NT2/D1 (cell line): ENCODE results near the gene LENG1.

Source experiments
- SUZ12 ChIP-seq: IDR thresholded peaks from 2 replicates; pipeline ENCODE4 v1.6.1; 2011; ENCODE audit not compliant: insufficient read length, insufficient read depth; ENCODE audit errors: extremely low read depth
- YY1 ChIP-seq: IDR thresholded peaks from 2 replicates; pipeline ENCODE4 v1.6.1; 2011; ENCODE audit not compliant: insufficient read length, insufficient read depth
- ZNF274 ChIP-seq: IDR thresholded peaks from 2 replicates; pipeline ENCODE4 v1.6.1; 2011; ENCODE audit warnings: mild to moderate bottlenecking, low read depth, low read length

DNA sequence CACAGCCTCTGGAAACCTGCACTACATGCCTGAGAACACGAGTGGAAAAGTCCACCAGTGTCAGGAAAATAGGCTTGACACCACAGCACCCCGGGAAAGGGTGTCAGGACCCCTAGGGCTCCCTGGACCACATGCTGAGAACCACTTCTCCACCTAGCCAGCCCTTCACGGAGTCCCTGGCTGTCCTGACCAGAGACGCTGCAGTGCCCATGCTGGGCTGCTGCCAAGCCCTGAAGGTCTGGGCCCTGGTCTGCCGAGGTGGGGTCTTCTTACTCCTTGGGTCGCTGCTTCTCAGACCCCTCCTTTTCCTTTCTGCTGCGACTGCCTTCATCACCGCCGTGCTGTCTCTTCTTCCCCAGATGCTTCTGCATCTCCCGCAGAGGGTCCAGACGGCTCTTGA lies 3.0 kb downstream of the LENG1 start:
- TF ChIP-seq SUZ12 (no peak), YY1 (no peak), ZNF274 (no peak)
